ENCODE measurements around the gene C17orf107. TPM values are rescaled to one million over a fixed set of nuclear protein-coding genes. Genes with fewer than 3 reads are reported as not detected.

Gene C17orf107
- total RNA-seq, 1 experiment from 2014 or later = 2.4 TPM

GRCh38 chr17:4877089-4877488, 22.2 kb upstream of the C17orf107 start:
- Histone ChIP-seq H3K27ac (ENCODE audit: low read length) (no peak overlapping the region), H3K4me1 (ENCODE audit: control insufficient read depth, insufficient read depth, low read length) (no peaks in the 10 kb centered on the region), H3K27me3 (ENCODE audit: control insufficient read depth, insufficient read depth, low read length) (no peaks in the 10 kb centered on the region), H3K9me3 (ENCODE audit: control insufficient read depth, insufficient read depth, low read depth, low read length) (no peaks in the 10 kb centered on the region), H3K36me3 (ENCODE audit: control insufficient read depth, insufficient read depth, low read length) (no peaks in the 10 kb centered on the region), H3K4me3 (ENCODE audit: low read depth in 2 of 2, low read length in 2 of 2) (no peak overlapping the region)
- CTCF ChIA-PET = no interaction called here
- in situ Hi-C loops (cut with HindIII; ENCODE audit: low pct_unique_long_range_greater_than_20kb, low sequenced_read_pairs) (no loop called here), intact Hi-C loops (cut with micrococcal nuclease; ENCODE audit: unreplicated experiment) (no loop called here)
- no peak for TF ChIP-seq CTCF (IDR thresholded peaks at IDR 0.05)
- no TSS peak for BruUV-seq (replicated peaks)
- no peak for DNase-seq (ENCODE audit: low read depth, low spot score)
- no peak for ATAC-seq
- POLR2A ChIA-PET = no interaction called here

- POLR2A ChIA-PET = no interaction called here
- Histone ChIP-seq H3K9me3 (ENCODE audit: control insufficient read depth, insufficient read depth, low read depth, low read length) (no peaks in the 10 kb centered on the region), H3K27me3 (ENCODE audit: control insufficient read depth, insufficient read depth, low read length) (no peaks in the 10 kb centered on the region), H3K27ac (ENCODE audit: low read length) (no peak overlapping the region), H3K36me3 (ENCODE audit: control insufficient read depth, insufficient read depth, low read length) (peaks cover 3% of the 10 kb centered on the region; the same call in 1 of the 2 replicates), H3K4me3 (ENCODE audit: low read depth in 2 of 2, low read length in 2 of 2) (no peak overlapping the region), H3K4me1 (ENCODE audit: control insufficient read depth, insufficient read depth, low read length) (no peaks in the 10 kb centered on the region)
- ATAC-seq (no peak), DNase-seq (ENCODE audit: low read depth, low spot score) (no peak)
- BruUV-seq (replicated peaks) = no TSS peak
- in situ Hi-C loops (cut with HindIII; ENCODE audit: low pct_unique_long_range_greater_than_20kb, low sequenced_read_pairs) = no loop called here
- intact Hi-C loops (cut with micrococcal nuclease; ENCODE audit: unreplicated experiment) = no loop called here
- TF ChIP-seq REST (IDR thresholded peaks at IDR 0.05; ENCODE audit: insufficient read depth in 1 of 2, low read depth in 2 of 2, low read length in 1 of 2) (no peak), TCF7L2 (IDR thresholded peaks at IDR 0.05; ENCODE audit: low read depth, low read length) (no peak), SIN3A (IDR thresholded peaks at IDR 0.05; ENCODE audit: borderline replicate concordance, insufficient read depth, low read depth, low read length) (no peak), POLR2AphosphoS5 (IDR thresholded peaks at IDR 0.05; ENCODE audit: low read depth, low read length) (no peak), CTCF (IDR thresholded peaks at IDR 0.05) (no peak)
- CTCF ChIA-PET = no interaction called here
These were observed 19.7 kb upstream of the C17orf107 start for GRCh38 chr17:4879601-4880000.
